PC-3 (cell line): ENCODE measurements around the gene L3MBTL4. TPM values are rescaled to one million over a fixed set of nuclear protein-coding genes. Genes with fewer than 3 reads are reported as not detected.

ENCODE experiments used
- ATAC-seq: fragments of 200-7000 bp; cut with Tn5 transposase; 2 replicates; pipeline ENCODE4 v1.9.1; 2020; ENCODE audit warnings: mild to moderate bottlenecking, moderate library complexity
- BruUV-seq: library from RNA; stranded (reverse); fragments of 400-500 nt; replicated peaks from 2 replicates; lab custom pipeline; 2021; lab: Mats Ljungman, UMichigan
- CTCF ChIA-PET: fragments of 300-600 bp; sonication (Branson Sonifier 250); formaldehyde crosslinking; loops from one replicate; lab custom pipeline; 2022; ENCODE audit warnings: antibody characterized with exemption; lab: Charles Lee
- POLR2A ChIA-PET: fragments of 300-600 bp; sonication (Branson Sonifier 250); formaldehyde crosslinking; loops from one replicate; lab custom pipeline; 2022; ENCODE audit warnings: antibody characterized with exemption; ENCODE audit not compliant: unreplicated experiment; lab: Charles Lee
- DNase-seq: peaks from one replicate; pipeline ENCODE4 v3.0.0-alpha.2; 2015
- H2AFZ ChIP-seq: fragments of 300-600 bp; sonication (generic); 2 replicates; pipeline ENCODE4 v1.6.0; 2016; ENCODE audit warnings: antibody characterized with exemption, low read length
- H3F3A ChIP-seq: fragments of 300-600 bp; sonication (generic); one replicate; pipeline ENCODE4 v1.6.0; 2017; ENCODE audit warnings: antibody characterized with exemption, low read length, control low read depth, mild to moderate bottlenecking; ENCODE audit not compliant: unreplicated experiment
- H3K27ac ChIP-seq: fragments of 300-600 bp; sonication (generic); 2 replicates; pipeline ENCODE4 v1.5.1; 2016; ENCODE audit warnings: mild to moderate bottlenecking, low read length
- H3K27me3 ChIP-seq: fragments of 300-600 bp; sonication (generic); 2 replicates; pipeline ENCODE4 v1.6.1; 2016; ENCODE audit warnings: low read length, mixed read lengths
- H3K36me3 ChIP-seq: fragments of 300-600 bp; sonication (generic); 2 replicates; pipeline ENCODE4 v1.6.1; 2016; ENCODE audit warnings: low read depth, mixed run types, low read length, mixed read lengths
- H3K4me1 ChIP-seq: fragments of 300-600 bp; sonication (generic); 2 replicates; pipeline ENCODE4 v1.5.1; 2016; ENCODE audit warnings: low read length; ENCODE audit not compliant: insufficient read depth
- H3K4me2 ChIP-seq: fragments of 300-600 bp; sonication (generic); 2 replicates; pipeline ENCODE4 v1.6.0; 2016; ENCODE audit warnings: low read length
- H3K4me3 ChIP-seq: fragments of 300-600 bp; sonication (generic); 2 replicates; pipeline ENCODE4 v1.5.1; 2016; ENCODE audit warnings: mild to moderate bottlenecking, low read length, mixed read lengths
- H3K79me2 ChIP-seq: fragments of 300-600 bp; sonication (generic); 2 replicates; pipeline ENCODE4 v1.6.1; 2017; ENCODE audit warnings: low read length, mixed read lengths
- H3K9ac ChIP-seq: fragments of 300-600 bp; sonication (generic); 2 replicates; pipeline ENCODE4 v1.6.0; 2016; ENCODE audit warnings: mild to moderate bottlenecking, low read length
- H3K9me2 ChIP-seq: fragments of 300-600 bp; sonication (generic); replicated peaks from 2 replicates; pipeline ENCODE4 v1.6.1; 2016; ENCODE audit warnings: mixed run types, low read length, mixed read lengths
- H3K9me3 ChIP-seq: fragments of 300-600 bp; sonication (generic); 2 replicates; pipeline ENCODE4 v1.6.1; 2016; ENCODE audit warnings: low read length, mixed read lengths
- H4K20me1 ChIP-seq: fragments of 300-600 bp; sonication (generic); 2 replicates; pipeline ENCODE4 v1.6.1; 2016; ENCODE audit warnings: low read length, mixed read lengths
- EZH2 ChIP-seq: fragments of 300-600 bp; sonication (generic); IDR thresholded peaks from one replicate; pipeline ENCODE4 v1.6.1; 2017; ENCODE audit warnings: antibody characterized with exemption, mild to moderate bottlenecking, low read length; ENCODE audit not compliant: unreplicated experiment
- EZH2phosphoT487 ChIP-seq: fragments of 300-600 bp; sonication (generic); IDR thresholded peaks from 2 replicates; pipeline ENCODE4 v1.6.1; 2018; ENCODE audit warnings: mild to moderate bottlenecking, antibody characterized with exemption, low read length, borderline replicate concordance
- intact Hi-C: fragments of 100-400 bp; cut with micrococcal nuclease; formaldehyde crosslinking; loops from 2 replicates; pipeline ENCODE4 v1.9.0; 2023
- total RNA-seq: library from RNA; depleted of rRNA; stranded (reverse); fragments of >200 nt; gene quantifications from 2 replicates; pipeline ENCODE4 v1.2.3, GENCODE V29; 2014
- TF ChIP-seq, protein P1 (sequence below): fragments of 300-600 bp; sonication (generic); conservative IDR thresholded peaks from 2 replicates; pipeline ENCODE4 v1.5.1; 2017; ENCODE audit warnings: antibody characterized with exemption, low read depth, mild to moderate bottlenecking, low read length

Gene L3MBTL4
- total RNA-seq, 1 experiment from 2014 or later: 0.47 TPM

DNA sequence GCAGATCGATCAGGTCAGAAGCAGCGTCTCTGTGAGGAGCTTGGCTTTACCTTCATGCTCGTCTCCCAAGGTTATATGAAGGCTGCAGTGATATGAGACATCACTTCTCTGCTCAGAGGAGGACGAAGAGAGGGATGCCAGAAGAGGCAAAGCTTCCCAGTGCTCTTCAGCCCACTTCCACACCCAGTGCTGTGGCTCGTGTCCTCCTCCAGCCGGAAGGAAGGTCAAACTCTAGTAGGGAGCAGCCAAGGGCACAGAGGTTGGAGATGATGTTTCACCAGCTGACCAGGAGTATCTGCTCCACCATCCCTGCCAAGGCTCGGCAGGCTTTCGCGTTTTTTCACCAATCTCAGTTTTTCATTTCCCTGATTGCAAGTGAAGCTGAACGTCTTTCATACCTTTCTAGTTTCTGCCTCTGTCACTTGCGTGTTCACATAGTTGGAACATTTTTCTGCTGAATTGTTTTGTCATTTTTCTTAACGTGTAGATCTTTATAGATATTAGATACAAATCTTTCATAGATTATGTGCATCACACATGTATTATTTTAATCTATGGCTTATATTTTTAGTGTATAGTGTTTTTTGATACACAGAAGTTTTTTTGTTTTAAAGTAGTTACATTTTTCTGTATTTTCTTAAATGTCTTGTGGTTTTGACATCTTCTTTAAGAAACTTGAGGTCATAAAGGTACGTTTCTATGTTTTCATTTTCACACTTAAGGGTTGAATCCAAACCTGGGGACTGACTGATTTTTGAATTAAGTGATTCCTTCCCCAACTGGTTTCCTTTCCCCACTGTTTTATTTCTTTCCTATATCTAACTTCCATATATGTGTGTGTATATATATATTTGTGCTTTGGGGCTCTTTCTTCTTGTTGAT lies 23.5 kb upstream of the L3MBTL4 start:
- H2AFZ ChIP-seq: no peak overlapping the region
- no peak overlapping the region for H3K27ac ChIP-seq
- DNase-seq (no peak), ATAC-seq (no peak)
- no peaks in the 10 kb centered on the region for H3K4me1 ChIP-seq
- CTCF ChIA-PET: no interaction called here
- no peaks in the 10 kb centered on the region for H3K79me2 ChIP-seq
- no peak overlapping the region for H3K4me2 ChIP-seq
- BruUV-seq: no TSS peak
- no peaks in the 10 kb centered on the region for H3K36me3 ChIP-seq
- H3K9ac ChIP-seq: no peak overlapping the region
- no peaks in the 10 kb centered on the region for H3K27me3 ChIP-seq
- no peaks in the 10 kb centered on the region for H3K9me2 ChIP-seq
- POLR2A ChIA-PET: no interaction called here
- H3F3A ChIP-seq: no peaks in the 10 kb centered on the region
- intact Hi-C loops: no loop called here
- TF ChIP-seq EZH2 (no peak), EZH2phosphoT487 (no peak)
- TF ChIP-seq, protein P1, sequence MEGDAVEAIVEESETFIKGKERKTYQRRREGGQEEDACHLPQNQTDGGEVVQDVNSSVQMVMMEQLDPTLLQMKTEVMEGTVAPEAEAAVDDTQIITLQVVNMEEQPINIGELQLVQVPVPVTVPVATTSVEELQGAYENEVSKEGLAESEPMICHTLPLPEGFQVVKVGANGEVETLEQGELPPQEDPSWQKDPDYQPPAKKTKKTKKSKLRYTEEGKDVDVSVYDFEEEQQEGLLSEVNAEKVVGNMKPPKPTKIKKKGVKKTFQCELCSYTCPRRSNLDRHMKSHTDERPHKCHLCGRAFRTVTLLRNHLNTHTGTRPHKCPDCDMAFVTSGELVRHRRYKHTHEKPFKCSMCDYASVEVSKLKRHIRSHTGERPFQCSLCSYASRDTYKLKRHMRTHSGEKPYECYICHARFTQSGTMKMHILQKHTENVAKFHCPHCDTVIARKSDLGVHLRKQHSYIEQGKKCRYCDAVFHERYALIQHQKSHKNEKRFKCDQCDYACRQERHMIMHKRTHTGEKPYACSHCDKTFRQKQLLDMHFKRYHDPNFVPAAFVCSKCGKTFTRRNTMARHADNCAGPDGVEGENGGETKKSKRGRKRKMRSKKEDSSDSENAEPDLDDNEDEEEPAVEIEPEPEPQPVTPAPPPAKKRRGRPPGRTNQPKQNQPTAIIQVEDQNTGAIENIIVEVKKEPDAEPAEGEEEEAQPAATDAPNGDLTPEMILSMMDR: no peak
- no peaks in the 10 kb centered on the region for H4K20me1 ChIP-seq
- H3K9me3 ChIP-seq: no peaks in the 10 kb centered on the region
- no peak overlapping the region for H3K4me3 ChIP-seq

DNA sequence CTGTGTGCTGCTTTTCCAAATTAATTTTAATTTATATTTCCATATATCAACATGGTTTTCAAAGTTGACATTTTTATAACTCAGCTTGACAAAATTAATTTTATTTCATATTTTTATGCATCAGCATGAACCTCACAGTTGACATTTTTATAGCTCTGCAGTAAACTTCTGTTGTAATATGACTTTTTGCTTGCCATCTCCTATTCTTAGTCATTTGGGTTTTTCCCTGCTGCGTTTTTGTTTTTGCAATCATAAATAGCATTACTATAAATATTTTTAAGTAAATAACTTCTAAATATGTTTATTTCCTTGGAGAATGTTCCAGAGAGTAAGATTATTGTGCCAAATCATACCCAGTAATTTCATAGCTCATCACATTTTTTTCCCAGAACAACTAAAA lies 21.0 kb upstream of the L3MBTL4 start:
- Histone ChIP-seq H4K20me1 (no peaks in the 10 kb centered on the region), H3K27me3 (no peaks in the 10 kb centered on the region), H3K9me3 (no peaks in the 10 kb centered on the region), H3K79me2 (no peaks in the 10 kb centered on the region), H3K36me3 (no peaks in the 10 kb centered on the region), H3K9me2 (no peaks in the 10 kb centered on the region), H3K27ac (no peak overlapping the region), H3K4me3 (no peak overlapping the region), H3F3A (no peaks in the 10 kb centered on the region), H3K9ac (no peak overlapping the region), H2AFZ (no peak overlapping the region), H3K4me2 (no peak overlapping the region), H3K4me1 (no peaks in the 10 kb centered on the region)
- no peak for DNase-seq
- intact Hi-C loops: no loop called here
- ChIA-PET CTCF (interaction anchor here (0.8 kb wide), 1 partner anchor 86 kb away, joined by 5 read pairs; no protein-coding TSS in a partner anchor), POLR2A (no interaction called here)
- TF ChIP-seq EZH2 (no peak), EZH2phosphoT487 (no peak)
- TF ChIP-seq, protein P1: no peak
- no peak for ATAC-seq
- BruUV-seq: no TSS peak
